Suprapubic skin (tissue), 4 donors: ENCODE data around the gene TCL1B.

Source experiments
- CTCF ChIP-seq, 2 donors: fragments of 200-600 bp in 1 of 2; fragments of 450-650 bp in 1 of 2; sonication (generic) in 1 of 2; IDR thresholded peaks; one replicate each; pipeline ENCODE4 v1.5.1; 2016 to 2019; ENCODE audit warnings: antibody characterized with exemption in 2 of 2, mild to moderate bottlenecking in 1 of 2, moderate library complexity in 1 of 2
- EP300 ChIP-seq: sonication (generic); formaldehyde crosslinking; IDR thresholded peaks from one replicate; pipeline ENCODE4 v1.6.1; 2017; ENCODE audit warnings: antibody characterized with exemption
- POLR2A ChIP-seq, 2 donors: fragments of 450-650 bp; IDR thresholded peaks; one replicate each; pipeline ENCODE4 v1.6.1; 2017; ENCODE audit warnings: antibody characterized with exemption in 2 of 2, mild to moderate bottlenecking in 2 of 2, moderate library complexity in 2 of 2
- POLR2AphosphoS5 ChIP-seq, 3 donors: sonication (generic); formaldehyde crosslinking; IDR thresholded peaks; one replicate each; pipeline ENCODE4 v1.6.1; 2017; ENCODE audit warnings: antibody characterized with exemption in 3 of 3

GRCh38 chr14:95710106-95710505, 23.9 kb downstream of the TCL1B start:
- TF ChIP-seq POLR2A (IDR thresholded peaks at IDR 0.05) (no peak), POLR2AphosphoS5 (IDR thresholded peaks at IDR 0.05) (no peak), CTCF (IDR thresholded peaks at IDR 0.05) (no peak), EP300 (no peak)
